GM12864 (cell line): ENCODE measurements around the gene TMEM219.
A peak's percentile ranks its signal among the peaks of the same experiment; 100 is the strongest.
"Not testable (repeated sequence)": the region's sequence is repeated elsewhere in the genome, so short reads cannot be mapped to it uniquely, and the experiment has no call there.

Source experiments
- DNase-seq: peaks from one replicate; pipeline ENCODE4 v3.0.0-alpha.2; 2011; ENCODE audit warnings: low read depth
- H3K4me3 ChIP-seq: 2 replicates; pipeline ENCODE4 v1.5.1; 2011; ENCODE audit warnings: mild to moderate bottlenecking, low read depth, low read length, control low read depth
- CTCF ChIP-seq: IDR thresholded peaks from 2 replicates; pipeline ENCODE4 v1.5.1; 2011; ENCODE audit warnings: low read depth, mild to moderate bottlenecking, moderate library complexity, low read length, control low read depth, inconsistent platforms; ENCODE audit errors: missing control alignments

The TMEM219 gene

GRCh38 chr16:29951625-29952365, 10.1 kb upstream of the TMEM219 start:
- no peak for DNase-seq
- TF ChIP-seq CTCF = no peak
- H3K4me3 ChIP-seq = no peak overlapping the region

- TF ChIP-seq CTCF = no peak
- DNase-seq = no peak
- no peak overlapping the region for H3K4me3 ChIP-seq
Measured at GRCh38 chr16:29958756-29959155, 3.1 kb upstream of the TMEM219 start.

- TF ChIP-seq CTCF = no peak
- no peak overlapping the region for H3K4me3 ChIP-seq
- no peak for DNase-seq
Measured at GRCh38 chr16:29959293-29959692, 2.6 kb upstream of the TMEM219 start.

- H3K4me3 ChIP-seq, DNase-seq: not testable (repeated sequence)
Measured at GRCh38 chr16:29959821-29960220, 2.1 kb upstream of the TMEM219 start.

- no peak for DNase-seq
- peak overlapping the region; percentile 78 for H3K4me3 ChIP-seq
- TF ChIP-seq CTCF = no peak
Measured at GRCh38 chr16:29961127-29961478, 776 bp upstream of the TMEM219 start.

- DNase-seq = no peak
- TF ChIP-seq CTCF = no peak
- H3K4me3 ChIP-seq = peak overlapping the region; percentile 78
Measured at GRCh38 chr16:29962344-29962994, 590 bp downstream of the TMEM219 start.

- DNase-seq = no peak
- no peak for TF ChIP-seq CTCF
- peak overlapping the region; percentile 78; the same call in 1 of the 2 replicates for H3K4me3 ChIP-seq
Measured at GRCh38 chr16:29963021-29963743, 1.3 kb downstream of the TMEM219 start.
